ENCODE data around the gene RASA3. TPM values are rescaled to one million over a fixed set of nuclear protein-coding genes. Genes with fewer than 3 reads are reported as not detected.

RASA3 gene
- polyA plus RNA-seq, 3 donors: 9.0 to 32.6 (median 16.6) TPM

DNA sequence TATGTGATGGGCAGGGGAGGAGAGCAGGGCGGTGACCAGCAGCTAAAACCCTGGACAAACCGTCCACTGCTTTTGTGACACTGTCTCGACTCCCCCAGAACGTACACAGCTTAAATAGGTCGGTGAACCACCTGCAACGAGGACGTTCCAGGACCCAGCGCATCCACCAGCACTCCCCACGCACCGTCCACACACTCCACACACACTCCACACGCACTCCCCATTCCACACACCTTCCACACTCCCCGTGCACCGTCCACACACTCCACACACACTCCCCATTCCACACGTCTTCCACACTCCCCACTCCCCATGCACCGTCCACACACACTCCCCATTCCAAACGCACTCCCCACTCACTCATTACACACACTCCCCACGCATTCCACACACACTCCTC, 120.3 kb downstream of the RASA3 start:
- Mint-ChIP-seq H3K36me3 (peaks cover 20 to 33% of the 10 kb centered on the region in 2 donors), H3K9me3 (peaks cover 0 to 5% (median 3%) of the 10 kb centered on the region in 7 donors), H3K27me3 (ENCODE audit: low read depth in 3 of 3) (no peaks in the 10 kb centered on the region), H3K4me3 (no peak overlapping the region), H3K27ac (no peak overlapping the region), H3K4me1 (no peaks in the 10 kb centered on the region)
- no peak overlapping the region for H2AFZ ChIP-seq (ENCODE audit: insufficient read depth, low read depth, low read length, poor library complexity, severe bottlenecking)
- peaks cover 15% of the 10 kb centered on the region for H4K20me1 ChIP-seq (ENCODE audit: insufficient read depth, low read length)
- intact Hi-C loops (cut with micrococcal nuclease): no loop called here
- H3K9ac ChIP-seq (ENCODE audit: insufficient read depth, low read length, poor library complexity, severe bottlenecking): no peak overlapping the region
- no peak for DNase-seq
- H3K4me1 ChIP-seq (ENCODE audit: control insufficient read depth in 1 of 2, insufficient read depth in 2 of 2, low read length in 2 of 2): no peaks in the 10 kb centered on the region
- H3K4me3 ChIP-seq (replicated peaks in 1 of 3; ENCODE audit: low read depth in 2 of 3, low read length in 3 of 3): no peak overlapping the region
- H3K79me2 ChIP-seq (ENCODE audit: insufficient read depth, low read length): no peaks in the 10 kb centered on the region
- no peak overlapping the region for H3K4me2 ChIP-seq (replicated peaks; ENCODE audit: extremely low read depth, low read length, poor library complexity, severe bottlenecking)
- WGBS (ENCODE audit: insufficient coverage): 97% methylated on average over 15 of the region's 17 CpGs
- TF ChIP-seq CTCF (IDR thresholded peaks at IDR 0.05): no peak
- H3K36me3 ChIP-seq (replicated peaks in 1 of 2; ENCODE audit: control insufficient read depth in 1 of 2, insufficient read depth in 2 of 2, low read length in 2 of 2): peaks cover 75 to 88% of the 10 kb centered on the region in 2 donors
- H3K27ac ChIP-seq (ENCODE audit: low read depth in 1 of 2, low read length in 2 of 2): no peak overlapping the region
- H3K27me3 ChIP-seq (ENCODE audit: control insufficient read depth in 2 of 2, insufficient read depth in 2 of 2, low read length in 2 of 2): no peaks in the 10 kb centered on the region
- no peaks in the 10 kb centered on the region for H3K9me3 ChIP-seq (replicated peaks in 1 of 2; ENCODE audit: control insufficient read depth in 1 of 2, insufficient read depth in 1 of 2, low read length in 2 of 2)

DNA sequence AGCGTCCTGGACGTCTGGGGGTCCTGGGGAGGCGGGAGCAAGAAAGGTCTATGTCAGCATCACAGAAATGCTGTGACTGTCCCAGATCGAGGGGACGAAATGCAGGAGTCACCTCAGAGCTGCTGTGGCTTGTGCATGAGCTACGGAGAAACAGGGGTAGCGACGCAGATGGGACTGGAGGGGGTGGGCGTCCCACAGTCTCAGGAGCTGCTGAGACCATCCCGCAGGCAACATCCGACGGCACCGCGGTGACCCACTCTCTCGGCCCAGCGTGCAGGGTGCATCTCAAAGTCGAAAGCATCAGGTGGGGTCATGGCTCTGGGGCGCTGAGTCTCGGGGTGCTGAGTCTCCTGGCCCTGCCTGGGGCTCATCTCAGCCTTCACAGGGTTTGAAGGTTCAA, 121.2 kb downstream of the RASA3 start:
- H3K9me3 Mint-ChIP-seq: peaks cover 0 to 5% (median 3%) of the 10 kb centered on the region in 7 donors
- Histone ChIP-seq H3K9me3 (replicated peaks in 1 of 2; ENCODE audit: control insufficient read depth in 1 of 2, insufficient read depth in 1 of 2, low read length in 2 of 2) (no peaks in the 10 kb centered on the region), H3K79me2 (ENCODE audit: insufficient read depth, low read length) (no peaks in the 10 kb centered on the region), H3K36me3 (replicated peaks in 1 of 2; ENCODE audit: control insufficient read depth in 1 of 2, insufficient read depth in 2 of 2, low read length in 2 of 2) (peaks cover 66 to 79% of the 10 kb centered on the region in 2 donors), H3K27ac (ENCODE audit: low read depth in 1 of 2, low read length in 2 of 2) (no peak overlapping the region), H3K27me3 (ENCODE audit: control insufficient read depth in 2 of 2, insufficient read depth in 2 of 2, low read length in 2 of 2) (no peaks in the 10 kb centered on the region), H3K9ac (ENCODE audit: insufficient read depth, low read length, poor library complexity, severe bottlenecking) (no peak overlapping the region), H2AFZ (ENCODE audit: insufficient read depth, low read depth, low read length, poor library complexity, severe bottlenecking) (no peak overlapping the region), H3K4me3 (replicated peaks in 1 of 3; ENCODE audit: low read depth in 2 of 3, low read length in 3 of 3) (no peak overlapping the region), H3K4me2 (replicated peaks; ENCODE audit: extremely low read depth, low read length, poor library complexity, severe bottlenecking) (no peak overlapping the region), H4K20me1 (ENCODE audit: insufficient read depth, low read length) (peaks cover 12% of the 10 kb centered on the region), H3K4me1 (ENCODE audit: control insufficient read depth in 1 of 2, insufficient read depth in 2 of 2, low read length in 2 of 2) (no peaks in the 10 kb centered on the region)
- peak overlapping the region in 5 of 7 donors; percentile 1 to 69 (median 30) for H3K27ac Mint-ChIP-seq
- no peaks in the 10 kb centered on the region for H3K4me1 Mint-ChIP-seq
- TF ChIP-seq CTCF (IDR thresholded peaks at IDR 0.05): no peak
- no peak for DNase-seq
- no peak overlapping the region for H3K4me3 Mint-ChIP-seq
- intact Hi-C loops (cut with micrococcal nuclease): no loop called here
- 98% methylated on average over 18 of the region's 19 CpGs for WGBS (ENCODE audit: insufficient coverage)
- peaks cover 20 to 24% of the 10 kb centered on the region in 2 donors for H3K36me3 Mint-ChIP-seq
- H3K27me3 Mint-ChIP-seq (ENCODE audit: low read depth in 3 of 3): no peaks in the 10 kb centered on the region
